Smooth muscle cell (in vitro differentiated cells): ENCODE measurements around the gene NHLH2. TPM values are rescaled to one million over a fixed set of nuclear protein-coding genes. Genes with fewer than 3 reads are reported as not detected.

Experiments used
- DNase-seq: peaks from one replicate; lab custom pipeline; 2025; ENCODE audit not compliant: unreplicated experiment; lab: John Stamatoyannopoulos, UW
- H2AFZ ChIP-seq: fragments of 200-600 bp; sonication (generic); 2 replicates; pipeline ENCODE4 v1.6.0; 2016; ENCODE audit warnings: antibody characterized with exemption, low read depth, mild to moderate bottlenecking
- H3F3A ChIP-seq: fragments of 200-600 bp; sonication (generic); 2 replicates; pipeline ENCODE4 v1.6.0; 2017; ENCODE audit warnings: antibody characterized with exemption, low read depth
- H3K27ac ChIP-seq: fragments of 200-600 bp; sonication (generic); 2 replicates; pipeline ENCODE4 v1.5.1; 2016; ENCODE audit warnings: low read depth, mild to moderate bottlenecking
- H3K27me3 ChIP-seq: fragments of 200-600 bp; sonication (generic); 2 replicates; pipeline ENCODE4 v1.6.1; 2016; ENCODE audit warnings: low read depth, mild to moderate bottlenecking
- H3K36me3 ChIP-seq: fragments of 200-600 bp; sonication (generic); 2 replicates; pipeline ENCODE4 v1.5.1; 2016; ENCODE audit warnings: low read depth
- H3K4me1 ChIP-seq: fragments of 200-600 bp; sonication (generic); 2 replicates; pipeline ENCODE4 v1.5.1; 2016; ENCODE audit warnings: low read depth
- H3K4me2 ChIP-seq: fragments of 200-600 bp; sonication (generic); 2 replicates; pipeline ENCODE4 v1.6.0; 2016; ENCODE audit warnings: mild to moderate bottlenecking
- H3K4me3 ChIP-seq: fragments of 200-600 bp; sonication (generic); 2 replicates; pipeline ENCODE4 v1.5.1; 2016; ENCODE audit warnings: mild to moderate bottlenecking
- H3K79me2 ChIP-seq: fragments of 200-600 bp; sonication (generic); 2 replicates; pipeline ENCODE4 v1.6.0; 2016; ENCODE audit warnings: low read depth, mild to moderate bottlenecking
- H3K9ac ChIP-seq: fragments of 200-600 bp; sonication (generic); 2 replicates; pipeline ENCODE4 v1.6.0; 2016; ENCODE audit warnings: low read depth
- H3K9me3 ChIP-seq: fragments of 200-600 bp; sonication (generic); replicated peaks from 2 replicates; pipeline ENCODE4 v1.5.1; 2016; ENCODE audit warnings: low read depth
- H4K20me1 ChIP-seq: fragments of 200-600 bp; sonication (generic); 2 replicates; pipeline ENCODE4 v1.6.0; 2016; ENCODE audit warnings: low read depth
- WGBS: methylation state at CpG from one replicate; pipeline ENCODE4 v1.1.7; 2016; ENCODE audit warnings: low lambda C conversion rate; 5-methylcytosine and 5-hydroxymethylcytosine counted together
- polyA plus RNA-seq: library from polyadenylated mRNA; unstranded; fragments of >200 nt; fragmentation: Nextera tagmentation; extraction: Ambion mirVana; gene quantifications from 2 replicates; pipeline ENCODE4 v1.2.1, GENCODE V29; 2016
- total RNA-seq: library from RNA; depleted of rRNA; stranded (reverse); fragments of >200 nt; gene quantifications from 2 replicates; pipeline ENCODE4 v1.2.3, GENCODE V29; 2014
- TF ChIP-seq, protein P1 (sequence below): fragments of 200-600 bp; sonication (generic); IDR thresholded peaks from 2 replicates; pipeline ENCODE4 v1.5.1; 2017; ENCODE audit warnings: borderline replicate concordance, mild to moderate bottlenecking, antibody characterized with exemption; ENCODE audit not compliant: insufficient read depth, poor library complexity, severe bottlenecking

NHLH2 gene
- total and polyA plus RNA-seq, 2 experiments from 2014 or later = 0.30 to 0.54 TPM

- Histone ChIP-seq H3K9ac (no peak overlapping the region), H3K4me3 (no peak overlapping the region), H3K79me2 (no peaks in the 10 kb centered on the region), H3K27me3 (no peaks in the 10 kb centered on the region), H3K4me2 (no peak overlapping the region), H3F3A (peaks cover 14% of the 10 kb centered on the region), H2AFZ (no peak overlapping the region), H3K9me3 (no peaks in the 10 kb centered on the region), H3K36me3 (no peaks in the 10 kb centered on the region), H3K27ac (no peak overlapping the region), H3K4me1 (peaks cover 7% of the 10 kb centered on the region), H4K20me1 (no peaks in the 10 kb centered on the region)
- 84% methylated on average over 3 of the region's 3 CpGs for WGBS
- no peak for DNase-seq
- TF ChIP-seq, protein P1, sequence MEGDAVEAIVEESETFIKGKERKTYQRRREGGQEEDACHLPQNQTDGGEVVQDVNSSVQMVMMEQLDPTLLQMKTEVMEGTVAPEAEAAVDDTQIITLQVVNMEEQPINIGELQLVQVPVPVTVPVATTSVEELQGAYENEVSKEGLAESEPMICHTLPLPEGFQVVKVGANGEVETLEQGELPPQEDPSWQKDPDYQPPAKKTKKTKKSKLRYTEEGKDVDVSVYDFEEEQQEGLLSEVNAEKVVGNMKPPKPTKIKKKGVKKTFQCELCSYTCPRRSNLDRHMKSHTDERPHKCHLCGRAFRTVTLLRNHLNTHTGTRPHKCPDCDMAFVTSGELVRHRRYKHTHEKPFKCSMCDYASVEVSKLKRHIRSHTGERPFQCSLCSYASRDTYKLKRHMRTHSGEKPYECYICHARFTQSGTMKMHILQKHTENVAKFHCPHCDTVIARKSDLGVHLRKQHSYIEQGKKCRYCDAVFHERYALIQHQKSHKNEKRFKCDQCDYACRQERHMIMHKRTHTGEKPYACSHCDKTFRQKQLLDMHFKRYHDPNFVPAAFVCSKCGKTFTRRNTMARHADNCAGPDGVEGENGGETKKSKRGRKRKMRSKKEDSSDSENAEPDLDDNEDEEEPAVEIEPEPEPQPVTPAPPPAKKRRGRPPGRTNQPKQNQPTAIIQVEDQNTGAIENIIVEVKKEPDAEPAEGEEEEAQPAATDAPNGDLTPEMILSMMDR = no peak
Measured at GRCh38 chr1:115830963-115831362, 10.0 kb downstream of the NHLH2 start.

DNA sequence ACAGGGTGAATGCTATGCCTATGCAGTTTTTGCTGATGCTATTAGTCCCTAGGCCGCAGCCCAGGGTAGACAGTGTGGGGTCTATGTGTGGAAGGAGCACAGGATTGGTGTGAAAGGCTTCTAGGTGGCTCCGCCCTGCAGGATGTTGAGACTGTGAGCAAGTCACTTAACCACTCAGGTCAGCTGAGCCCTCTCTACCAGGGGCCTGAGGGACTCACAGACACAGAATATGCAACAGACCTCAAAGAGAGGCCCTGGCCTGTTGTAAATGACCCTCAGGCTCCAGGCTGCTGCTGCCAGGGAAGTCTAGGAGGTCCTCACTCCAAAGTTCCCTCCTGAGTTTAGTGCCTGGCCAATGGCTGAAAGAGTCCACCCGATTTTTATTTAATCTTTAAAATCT lies 11.0 kb downstream of the NHLH2 start:
- Histone ChIP-seq H4K20me1 (no peaks in the 10 kb centered on the region), H3F3A (peaks cover 14% of the 10 kb centered on the region), H3K4me2 (peak overlapping the region; percentile 57), H3K79me2 (no peaks in the 10 kb centered on the region), H3K36me3 (no peaks in the 10 kb centered on the region), H3K27ac (peak overlapping the region; percentile 95), H3K27me3 (no peaks in the 10 kb centered on the region), H3K4me3 (no peak overlapping the region), H2AFZ (no peak overlapping the region), H3K4me1 (peaks cover 7% of the 10 kb centered on the region), H3K9me3 (no peaks in the 10 kb centered on the region), H3K9ac (peak overlapping the region; percentile 53)
- TF ChIP-seq, protein P1 = no peak
- DNase-seq = no peak
- 73% methylated on average over 3 of the region's 3 CpGs for WGBS

GRCh38 chr1:115829023-115829674 lies 11.8 kb downstream of the NHLH2 start:
- Histone ChIP-seq H3K4me2 (peak overlapping the region; percentile 81), H2AFZ (no peak overlapping the region), H3K79me2 (no peaks in the 10 kb centered on the region), H4K20me1 (no peaks in the 10 kb centered on the region), H3K36me3 (no peaks in the 10 kb centered on the region), H3K27ac (peak overlapping the region; percentile 95), H3K4me1 (peaks cover 7% of the 10 kb centered on the region), H3K4me3 (peak overlapping the region; percentile 46), H3F3A (peaks cover 14% of the 10 kb centered on the region), H3K27me3 (no peaks in the 10 kb centered on the region), H3K9me3 (no peaks in the 10 kb centered on the region), H3K9ac (peak overlapping the region; percentile 86)
- DNase-seq = no peak
- TF ChIP-seq, protein P1 = no peak
- WGBS = 25% methylated on average over 20 of the region's 20 CpGs
